Activated CD8-positive, alpha-beta memory T cell treated with anti-CD3 and anti-CD28 coated beads, Interleukin-2, amount 50 U/mL, for 24 hours (primary cell): ENCODE results near the gene FAS.
A peak's percentile ranks its signal among the peaks of the same experiment; 100 is the strongest.
"Not testable (repeated sequence)": the region's sequence is repeated elsewhere in the genome, so short reads cannot be mapped to it uniquely, and the experiment has no call there.

ENCODE experiments used
- DNase-seq: peaks from one replicate; pipeline ENCODE4 v3.0.0-alpha.2; 2020; ENCODE audit errors: extremely low read depth

FAS gene

GRCh38 chr10:88992921-88993524, 2.4 kb downstream of the FAS start:
- no peak for DNase-seq

GRCh38 chr10:88994019-88994418, 3.4 kb downstream of the FAS start:
- no peak for DNase-seq

DNA sequence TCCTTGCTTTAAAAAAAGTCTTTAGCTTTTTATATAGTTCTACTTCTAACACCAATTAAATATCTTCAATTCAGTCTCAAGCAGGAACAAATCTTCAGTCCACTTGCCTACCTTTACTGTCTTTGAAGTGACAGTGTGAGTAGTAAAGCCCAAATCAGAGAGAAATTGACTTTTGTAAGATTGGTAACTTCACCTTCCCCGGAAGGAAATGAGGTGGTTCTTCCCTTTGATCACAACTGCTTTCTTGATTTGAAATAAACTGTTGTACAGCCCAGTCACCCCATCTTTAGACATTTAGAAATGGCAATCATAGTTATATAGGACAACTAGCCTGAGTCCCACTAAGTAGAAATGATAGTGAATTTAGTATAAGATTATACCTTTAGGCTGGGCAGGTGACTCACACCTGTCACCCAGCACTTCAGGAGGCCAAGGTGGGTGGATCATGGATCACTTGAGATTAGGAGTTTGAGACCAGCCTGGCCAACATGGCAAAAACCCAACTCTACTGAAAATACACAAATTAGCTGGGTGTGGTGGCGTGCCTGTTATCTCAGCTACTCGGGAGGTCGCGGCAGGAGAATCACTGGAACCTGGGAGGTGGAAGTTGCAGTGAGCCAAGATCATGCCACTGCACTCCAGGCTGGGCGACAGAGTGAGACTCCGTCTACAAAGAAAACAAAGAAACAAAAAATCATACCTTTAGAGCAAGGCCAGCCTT, 4.7 kb downstream of the FAS start:
- DNase-seq = no peak

- no peak for DNase-seq
Observed at GRCh38 chr10:88996927-88997326, 6.3 kb downstream of the FAS start.

DNA sequence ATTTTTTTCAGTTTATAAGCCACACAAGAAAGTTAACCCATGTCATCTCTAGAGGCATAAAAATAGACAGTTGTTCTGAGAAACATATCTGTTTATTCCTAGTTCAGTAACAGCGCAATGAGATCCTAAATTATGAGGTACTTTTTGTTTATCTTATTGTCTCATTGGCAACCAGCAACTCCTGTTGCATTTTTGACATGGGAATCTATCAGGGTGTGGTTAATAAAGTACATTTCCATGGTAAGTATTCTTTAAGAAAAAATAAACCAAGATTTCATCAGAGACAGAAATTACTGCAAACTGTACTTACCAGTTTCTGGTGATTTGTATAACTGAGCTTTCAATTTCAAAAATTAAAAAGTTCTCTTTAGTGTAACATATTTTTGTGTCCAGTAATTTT, 9.0 kb downstream of the FAS start:
- no peak for DNase-seq

DNA sequence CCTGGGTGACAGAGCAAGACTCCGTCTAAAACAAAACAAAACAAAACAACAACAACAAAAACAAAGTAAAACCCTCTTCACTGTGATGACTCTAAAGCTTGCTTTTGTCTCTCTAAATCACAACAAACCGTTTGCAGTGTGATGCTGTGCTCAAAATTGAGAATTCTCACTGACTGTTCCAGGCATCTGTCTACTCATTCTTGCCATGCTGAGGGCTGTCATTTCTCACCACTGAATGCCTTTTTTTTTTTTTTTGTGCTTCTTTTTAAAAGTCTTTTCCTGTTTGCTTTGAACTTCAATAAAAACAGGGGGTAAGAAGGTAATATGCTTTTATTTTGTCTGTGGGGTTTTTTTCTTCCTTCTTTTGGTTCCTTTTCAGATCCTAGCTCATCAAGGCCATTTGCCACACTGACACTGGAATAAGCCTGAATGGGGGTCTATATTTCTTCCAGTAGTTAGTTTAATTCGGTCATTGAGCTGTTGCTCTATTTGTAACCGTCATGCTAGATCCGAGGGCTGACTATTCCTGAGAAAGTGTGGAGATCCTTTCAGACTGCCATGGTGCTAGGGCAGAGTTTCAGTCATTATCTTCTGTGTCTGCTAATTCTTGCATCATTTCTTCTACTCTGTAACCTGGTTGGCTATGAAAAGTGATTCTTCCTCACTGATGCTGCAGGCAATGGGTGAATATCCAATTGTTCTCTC, 10.6 kb downstream of the FAS start:
- DNase-seq = no peak

GRCh38 chr10:89001729-89002072, 11.1 kb downstream of the FAS start:
- DNase-seq = no peak

GRCh38 chr10:89002226-89002978, 11.8 kb downstream of the FAS start:
- no peak for DNase-seq

DNA sequence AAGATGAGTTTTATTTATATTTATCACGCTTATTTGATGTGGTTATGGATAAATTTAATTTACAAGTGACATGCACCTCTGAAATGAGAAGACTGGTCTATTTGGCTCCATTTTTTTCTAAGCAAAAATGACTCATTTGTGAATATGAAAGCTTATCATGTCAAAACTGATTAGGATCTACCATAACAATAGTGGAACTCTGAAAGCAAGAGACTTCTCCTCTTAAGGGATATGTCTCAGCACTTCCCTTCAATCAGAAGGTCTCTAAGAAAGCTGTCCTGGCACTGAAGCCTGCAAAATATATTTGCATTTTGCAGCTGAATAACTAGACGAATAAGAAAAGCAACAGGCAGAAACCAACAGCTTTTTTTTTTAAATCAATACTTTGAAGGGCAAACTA, 12.7 kb downstream of the FAS start:
- DNase-seq = no peak

GRCh38 chr10:89007129-89007893, 16.7 kb downstream of the FAS start:
- no peak for DNase-seq

GRCh38 chr10:89018700-89019346, 28.2 kb downstream of the FAS start:
- DNase-seq = not testable (repeated sequence)

DNA sequence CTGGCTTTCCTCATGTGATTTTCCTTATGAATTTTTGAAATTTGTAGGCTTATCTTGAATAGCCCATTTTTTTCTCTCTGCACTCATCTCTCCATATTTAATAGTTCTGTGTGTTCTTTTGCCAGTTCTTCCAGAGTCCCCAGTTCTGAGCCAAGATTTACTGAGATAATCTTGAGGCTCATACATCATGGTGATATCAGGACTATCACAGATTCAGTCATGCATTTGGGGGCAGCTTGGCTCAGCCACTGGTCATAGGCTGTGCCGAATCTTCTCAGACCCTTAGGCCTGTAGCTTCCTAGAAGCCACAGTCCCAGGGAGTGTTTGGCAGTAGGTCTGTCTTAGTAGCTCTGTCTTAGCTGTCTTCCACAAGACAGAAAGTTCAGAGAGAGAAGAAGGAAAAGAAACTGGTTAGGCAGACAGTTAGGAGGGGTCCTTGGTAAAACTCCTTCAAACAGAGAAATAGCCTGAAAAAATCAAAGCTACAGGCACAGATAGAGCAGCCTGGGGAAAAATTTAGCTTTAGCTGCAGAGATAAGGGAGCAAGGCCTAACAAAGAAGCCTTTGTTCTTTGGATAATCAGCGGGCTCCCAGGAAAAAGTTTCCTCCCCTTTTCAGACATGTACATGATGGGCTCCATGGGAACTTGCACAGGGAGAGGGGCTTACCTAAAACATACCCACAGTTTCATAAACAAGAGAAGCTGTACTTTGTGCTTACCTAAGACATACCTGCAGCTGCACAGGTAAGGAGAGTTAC, 29.1 kb downstream of the FAS start:
- no peak for DNase-seq

DNA sequence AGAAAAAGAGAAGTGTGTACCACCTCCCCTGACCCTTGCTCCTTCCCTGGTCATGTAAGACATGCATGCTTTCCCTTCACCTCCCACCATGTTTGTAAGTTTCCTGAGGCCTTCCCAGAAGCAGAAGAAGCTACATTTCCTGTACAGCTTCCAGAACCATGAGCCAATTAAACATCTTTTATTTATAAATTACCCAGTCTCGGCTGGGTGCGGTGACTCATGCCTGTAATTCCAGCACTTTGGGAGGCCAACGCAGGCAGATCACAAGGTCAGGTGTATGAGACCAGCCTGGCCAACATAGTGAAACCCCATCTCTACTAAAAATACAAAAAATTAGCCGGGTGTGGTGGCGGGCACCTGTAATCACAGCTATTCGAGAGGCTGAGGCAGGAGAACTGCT, 30.9 kb downstream of the FAS start:
- DNase-seq = not testable (repeated sequence)

DNA sequence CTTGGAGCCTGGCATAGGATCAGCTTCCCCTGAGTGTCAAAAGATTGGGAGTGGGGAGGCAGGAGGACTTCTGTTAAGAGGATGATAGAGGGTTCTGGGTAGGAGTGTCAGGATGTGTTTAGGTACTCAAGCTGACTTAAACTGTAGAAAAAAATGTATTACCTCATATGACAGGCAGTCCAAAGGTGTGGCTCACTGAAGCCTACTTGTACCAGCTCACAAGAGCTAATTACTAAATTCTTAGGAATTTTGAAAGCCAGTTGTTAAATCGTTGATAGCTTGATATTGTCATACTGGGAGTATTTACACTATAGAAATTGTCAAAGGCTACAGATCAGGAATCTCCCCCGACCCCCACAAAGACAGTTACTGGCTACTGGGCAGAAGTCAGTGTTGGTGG, 32.1 kb downstream of the FAS start:
- no peak for DNase-seq

DNA sequence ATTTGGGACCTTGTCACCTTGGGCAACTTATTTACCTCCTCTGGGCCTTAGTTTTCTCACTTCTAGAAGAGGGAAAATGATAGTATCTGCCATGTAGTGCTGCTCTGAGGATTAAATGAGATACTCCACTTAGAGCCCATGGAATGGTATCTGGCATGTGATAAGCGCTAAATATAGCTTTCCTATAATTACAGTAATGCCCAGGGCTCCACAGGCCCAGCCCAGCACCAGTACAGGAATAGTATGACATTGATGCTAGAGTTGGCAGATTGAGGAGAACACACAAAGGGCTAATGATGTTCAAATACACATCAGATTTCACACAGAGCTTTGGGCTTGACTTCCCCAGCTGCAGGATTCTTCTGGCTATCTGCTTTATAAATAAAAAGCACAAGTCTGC, 34.9 kb downstream of the FAS start:
- DNase-seq = no peak

DNA sequence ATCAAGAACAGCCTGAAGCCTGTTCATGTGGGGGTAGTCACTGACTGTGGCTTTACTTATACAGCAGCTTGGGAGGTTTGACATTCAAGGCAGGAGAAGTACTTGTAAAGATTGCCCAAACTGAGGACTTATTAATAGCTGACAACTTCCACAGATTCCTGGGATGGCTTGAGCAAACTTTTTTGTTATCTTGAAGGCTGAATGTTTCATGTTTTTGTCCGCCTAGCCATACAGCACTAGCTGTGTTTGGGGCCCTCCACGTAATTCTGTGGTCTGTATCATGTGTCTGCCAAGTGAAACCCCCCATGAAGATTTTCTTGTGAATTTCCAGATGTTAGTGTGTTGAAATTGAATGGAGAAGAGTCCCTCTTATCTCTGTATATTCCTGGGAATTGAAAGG, 38.6 kb downstream of the FAS start:
- no peak for DNase-seq

- peak; percentile 34 for DNase-seq
Observed at GRCh38 chr10:89029785-89030437, 39.3 kb downstream of the FAS start.

DNA sequence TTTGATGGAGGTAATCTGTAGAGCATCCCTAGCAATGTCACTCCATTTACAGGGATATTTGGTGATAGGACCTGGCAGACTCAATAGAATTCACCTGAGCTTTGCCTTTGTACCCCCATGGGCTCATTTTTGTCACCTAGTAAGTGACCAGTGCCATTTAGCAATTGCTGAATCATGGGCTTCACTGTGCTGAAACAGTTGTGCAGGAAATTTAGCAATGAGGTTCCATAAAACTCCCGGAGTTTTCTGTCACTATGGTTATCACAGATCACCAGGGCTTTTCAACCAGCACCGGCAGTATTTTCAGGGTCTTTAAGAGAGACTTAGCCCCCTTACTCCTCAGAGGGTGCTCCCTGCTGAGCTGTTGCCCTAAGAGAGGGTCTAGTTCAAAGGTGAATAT, 40.2 kb downstream of the FAS start:
- DNase-seq = no peak

- DNase-seq = peak; percentile 36
Observed at GRCh38 chr10:89032141-89032891, 41.7 kb downstream of the FAS start.
